Activated CD8-positive, alpha-beta memory T cell treated with anti-CD3 and anti-CD28 coated beads for 48 hours (primary cell): ENCODE measurements around the gene CLDND1.
A peak's percentile ranks its signal among the peaks of the same experiment; 100 is the strongest.

ENCODE experiments used
- DNase-seq, 3 experiments: peaks; one replicate each; pipeline ENCODE4 v3.0.0-alpha.2; 2020; ENCODE audit warnings: low read depth in 2 of 3, low spot score in 2 of 3

CLDND1 gene

DNA sequence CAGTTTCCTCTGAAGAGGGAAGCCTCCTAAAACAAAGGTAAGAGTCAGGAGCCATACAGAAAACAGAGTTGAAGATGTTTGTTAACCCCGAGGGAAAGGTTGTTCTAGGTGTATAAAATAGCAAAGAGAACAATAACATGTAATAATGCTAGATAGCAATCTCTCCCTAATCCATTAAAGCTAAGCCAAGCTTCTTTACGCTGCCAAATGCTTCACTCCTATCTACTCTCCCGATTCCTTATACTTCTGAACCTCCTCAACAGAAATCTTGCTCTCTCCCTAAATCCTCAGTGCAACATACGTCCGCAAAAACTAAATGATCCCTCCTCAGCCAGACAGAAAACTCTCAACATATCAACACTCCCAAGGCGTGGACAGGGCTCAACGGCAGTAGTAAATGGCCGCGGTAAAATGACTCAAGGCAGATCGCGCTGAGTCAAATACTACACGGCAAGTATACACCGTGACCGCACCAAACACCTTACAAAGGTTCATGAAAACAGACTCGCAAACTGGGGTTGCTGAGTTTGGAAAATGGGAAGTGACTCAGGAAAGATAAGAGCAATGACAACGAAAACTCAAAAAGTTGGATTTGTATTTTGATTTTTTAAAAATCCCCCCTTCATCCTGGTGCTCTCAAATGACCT lies 682 bp downstream of the CLDND1 start:
- peak in 1 of 3 experiments; percentile 45 for DNase-seq

DNA sequence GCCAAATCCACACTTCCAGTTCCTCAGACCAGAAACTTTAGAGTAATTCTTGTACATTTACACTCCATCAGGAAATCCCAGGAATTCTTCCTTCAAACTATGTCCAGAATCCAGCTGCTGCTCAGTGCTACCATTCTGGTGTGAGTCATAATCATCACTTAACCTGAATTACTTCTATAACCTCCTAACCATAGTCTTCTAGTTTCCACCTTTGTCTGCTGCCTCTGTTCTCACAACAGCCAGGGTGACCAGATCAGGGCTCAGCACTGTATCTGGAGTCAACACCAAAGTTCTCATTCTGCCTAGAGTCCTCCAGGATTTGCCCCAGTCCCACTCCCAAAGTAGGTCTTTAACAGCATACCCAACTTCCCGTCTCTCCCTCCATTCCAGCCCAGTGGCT lies 3.4 kb downstream of the CLDND1 start:
- DNase-seq: no peak

DNA sequence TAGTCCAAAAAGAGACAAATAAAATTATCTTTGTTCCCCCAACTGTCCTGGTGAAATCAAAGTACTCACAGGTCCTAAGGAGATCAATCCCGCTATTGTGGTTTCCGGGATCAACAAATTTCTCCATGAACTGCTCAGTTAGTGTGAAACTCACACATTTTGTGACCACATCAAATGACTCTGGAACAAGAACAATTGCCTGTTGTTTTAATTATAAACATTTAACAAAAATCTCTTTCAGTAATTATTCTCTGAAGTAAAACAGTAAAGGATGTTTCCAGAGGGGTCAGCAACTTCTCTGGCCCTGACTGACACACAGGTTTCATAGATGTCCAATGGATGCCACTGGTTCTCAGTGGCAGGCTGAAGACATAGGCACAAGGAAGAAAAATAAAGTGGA lies 3.9 kb downstream of the CLDND1 start:
- DNase-seq: no peak

GRCh38 chr3:98514948-98515347 lies 7.8 kb downstream of the CLDND1 start:
- no peak for DNase-seq

DNA sequence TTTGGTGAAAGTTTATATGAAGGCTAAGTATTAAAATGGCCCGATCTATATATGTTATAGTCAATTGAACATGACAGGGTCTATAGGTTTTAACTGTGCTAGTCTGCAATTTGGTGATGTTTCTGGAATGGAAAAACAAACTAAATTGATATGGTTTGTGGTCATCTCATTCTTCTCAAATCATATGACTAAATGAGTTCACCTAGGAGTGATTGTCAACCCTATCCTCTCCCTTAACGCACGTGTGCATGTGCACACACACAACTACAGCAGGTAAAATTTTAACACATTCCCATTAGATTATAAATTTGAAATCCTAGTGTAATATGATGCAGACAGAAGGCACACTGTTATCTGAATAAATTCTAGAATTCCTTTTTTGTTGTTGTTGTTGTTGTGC lies 9.0 kb downstream of the CLDND1 start:
- DNase-seq: no peak

DNA sequence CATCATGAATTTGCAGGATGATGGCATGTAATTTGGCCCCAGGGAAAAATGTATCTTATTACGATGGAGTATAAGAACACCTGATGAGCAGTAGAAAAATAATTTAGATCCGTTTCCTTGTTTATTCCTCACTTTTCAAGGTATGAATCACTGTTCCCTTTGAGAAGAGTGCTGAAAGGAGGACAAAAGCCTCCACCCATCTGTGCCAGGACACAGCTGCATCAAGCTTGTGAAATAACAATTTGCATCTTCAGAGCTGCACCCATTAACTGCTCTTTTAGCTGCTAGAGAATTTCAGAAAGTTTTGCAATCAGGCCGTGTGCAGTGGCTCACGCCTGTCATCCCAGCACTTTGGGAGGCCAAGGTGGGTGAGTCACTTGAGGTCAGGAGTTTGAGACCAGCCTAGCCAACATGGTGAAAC lies 9.6 kb downstream of the CLDND1 start:
- no peak for DNase-seq

DNA sequence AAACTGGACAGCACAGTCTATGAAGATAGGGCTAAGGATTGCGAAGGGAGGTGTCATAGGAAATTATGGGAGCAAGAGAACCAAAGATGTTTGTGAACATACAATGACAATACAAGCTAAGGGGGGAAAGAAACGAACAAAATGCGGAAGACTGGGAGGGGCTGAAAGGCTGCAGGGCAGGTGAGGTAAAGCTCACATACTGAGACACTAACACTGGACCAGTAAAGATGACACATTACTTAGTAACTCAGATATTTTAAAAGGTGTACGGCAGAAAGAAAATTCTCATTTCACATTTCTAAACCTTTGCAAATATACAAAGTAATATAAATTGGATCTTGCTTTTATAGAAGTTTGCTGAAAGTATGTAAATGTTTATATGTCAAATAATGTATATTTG lies 10.1 kb downstream of the CLDND1 start:
- no peak for DNase-seq

GRCh38 chr3:98508582-98508981 lies 14.1 kb downstream of the CLDND1 start:
- DNase-seq: no peak

GRCh38 chr3:98504539-98504938 lies 18.2 kb downstream of the CLDND1 start:
- no peak for DNase-seq

DNA sequence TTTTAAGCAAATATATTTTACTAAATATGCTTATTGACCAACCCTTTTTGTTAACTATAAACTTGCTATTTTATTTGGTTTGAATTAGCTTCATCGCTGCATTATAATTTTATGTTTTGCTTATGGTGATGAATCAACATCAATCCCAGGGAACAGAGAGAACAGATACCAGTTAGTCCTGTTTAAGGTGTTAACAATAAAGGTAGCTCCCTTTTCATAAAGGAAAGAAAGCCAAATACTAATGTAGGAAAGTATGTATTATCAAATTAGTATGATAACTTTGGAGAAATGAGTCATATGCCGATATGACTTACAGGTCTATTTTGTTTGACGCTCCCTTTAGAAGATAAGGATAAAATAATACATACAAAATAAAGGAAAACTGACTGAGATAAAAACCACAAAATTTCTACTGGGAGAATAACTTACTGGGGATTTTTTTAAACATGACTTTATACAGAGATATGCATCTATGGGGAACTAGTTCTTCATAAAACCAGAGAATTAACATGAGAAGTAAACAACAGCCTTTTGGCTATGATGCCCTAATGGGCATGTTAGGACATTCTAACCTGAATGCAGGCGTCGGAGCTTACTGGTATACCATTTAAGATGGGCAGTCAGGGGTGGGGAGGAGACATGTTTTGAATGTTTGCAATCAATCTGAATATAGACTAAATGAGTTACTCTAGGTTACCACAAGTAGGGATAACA lies 20.7 kb downstream of the CLDND1 start:
- DNase-seq: no peak

DNA sequence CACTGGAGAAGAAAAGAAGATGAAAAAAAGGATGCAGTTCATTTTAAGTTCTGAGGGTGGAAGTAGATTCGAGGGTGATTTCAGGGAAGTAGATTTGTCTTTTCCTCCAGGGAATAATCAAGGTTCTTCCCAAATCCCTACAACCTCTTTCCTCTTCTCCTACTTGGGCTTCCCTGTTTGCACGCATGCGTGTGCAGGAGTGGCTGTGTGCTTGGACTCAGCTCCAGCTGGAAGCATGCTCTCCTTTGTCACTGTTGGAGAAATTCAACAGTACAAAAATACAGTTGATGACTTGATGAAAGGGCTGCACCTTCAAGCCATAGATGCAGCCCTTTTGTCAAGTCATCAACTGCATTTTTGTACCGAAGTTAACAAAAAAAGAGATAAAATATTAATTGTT lies 21.4 kb downstream of the CLDND1 start:
- no peak for DNase-seq

- no peak for DNase-seq
These were observed 22.7 kb downstream of the CLDND1 start for GRCh38 chr3:98500019-98500418.

GRCh38 chr3:98497381-98497780 lies 25.3 kb downstream of the CLDND1 start, which contains the start of gene OR5K2:
OR5K2 (plus strand) TSS chr3:98497681; CDS start chr3:98497681, 0 bp downstream.
- DNase-seq: no peak

DNA sequence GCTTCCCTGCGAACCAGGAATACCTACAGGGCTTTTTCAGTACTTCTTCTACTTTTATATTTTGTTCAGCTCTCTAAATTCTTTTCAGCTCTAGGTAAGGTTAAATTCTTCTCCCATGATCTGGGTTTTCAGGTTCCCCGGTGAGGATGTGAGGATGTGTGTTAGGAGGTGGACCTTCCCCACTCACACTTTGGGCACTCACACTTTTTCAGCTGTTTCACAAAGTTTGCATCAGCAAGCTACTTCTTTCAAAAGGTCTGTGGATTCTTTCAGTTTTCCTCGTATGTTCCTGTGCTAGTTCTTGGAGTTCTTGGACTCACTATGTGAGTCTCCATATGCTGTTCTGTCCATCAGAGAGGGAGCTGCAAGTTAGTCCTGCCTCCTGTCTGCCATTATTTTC lies 39.1 kb downstream of the CLDND1 start:
- no peak for DNase-seq

GRCh38 chr3:98482717-98483482 lies 39.8 kb downstream of the CLDND1 start:
- no peak for DNase-seq
